PC-3 (cell line): ENCODE results near the gene PRAMEF5. TPM values are rescaled to one million over a fixed set of nuclear protein-coding genes. Genes with fewer than 3 reads are reported as not detected.
"Not testable (repeated sequence)": the region's sequence is repeated elsewhere in the genome, so short reads cannot be mapped to it uniquely, and the experiment has no call there.

ENCODE experiments used
- ATAC-seq: fragments of 200-7000 bp; cut with Tn5 transposase; 2 replicates; pipeline ENCODE4 v1.9.1; 2020; ENCODE audit warnings: mild to moderate bottlenecking, moderate library complexity
- BruUV-seq: library from RNA; stranded (reverse); fragments of 400-500 nt; replicated peaks from 2 replicates; lab custom pipeline; 2021; lab: Mats Ljungman, UMichigan
- CTCF ChIA-PET: fragments of 300-600 bp; sonication (Branson Sonifier 250); formaldehyde crosslinking; loops from one replicate; lab custom pipeline; 2022; ENCODE audit warnings: antibody characterized with exemption; lab: Charles Lee
- POLR2A ChIA-PET: fragments of 300-600 bp; sonication (Branson Sonifier 250); formaldehyde crosslinking; loops from one replicate; lab custom pipeline; 2022; ENCODE audit warnings: antibody characterized with exemption; ENCODE audit not compliant: unreplicated experiment; lab: Charles Lee
- DNase-seq: peaks from one replicate; pipeline ENCODE4 v3.0.0-alpha.2; 2015
- H2AFZ ChIP-seq: fragments of 300-600 bp; sonication (generic); 2 replicates; pipeline ENCODE4 v1.6.0; 2016; ENCODE audit warnings: antibody characterized with exemption, low read length
- H3F3A ChIP-seq: fragments of 300-600 bp; sonication (generic); one replicate; pipeline ENCODE4 v1.6.0; 2017; ENCODE audit warnings: antibody characterized with exemption, low read length, control low read depth, mild to moderate bottlenecking; ENCODE audit not compliant: unreplicated experiment
- H3K27ac ChIP-seq: fragments of 300-600 bp; sonication (generic); 2 replicates; pipeline ENCODE4 v1.5.1; 2016; ENCODE audit warnings: mild to moderate bottlenecking, low read length
- H3K27me3 ChIP-seq: fragments of 300-600 bp; sonication (generic); 2 replicates; pipeline ENCODE4 v1.6.1; 2016; ENCODE audit warnings: low read length, mixed read lengths
- H3K36me3 ChIP-seq: fragments of 300-600 bp; sonication (generic); 2 replicates; pipeline ENCODE4 v1.6.1; 2016; ENCODE audit warnings: low read depth, mixed run types, low read length, mixed read lengths
- H3K4me1 ChIP-seq: fragments of 300-600 bp; sonication (generic); 2 replicates; pipeline ENCODE4 v1.5.1; 2016; ENCODE audit warnings: low read length; ENCODE audit not compliant: insufficient read depth
- H3K4me2 ChIP-seq: fragments of 300-600 bp; sonication (generic); 2 replicates; pipeline ENCODE4 v1.6.0; 2016; ENCODE audit warnings: low read length
- H3K4me3 ChIP-seq: fragments of 300-600 bp; sonication (generic); 2 replicates; pipeline ENCODE4 v1.5.1; 2016; ENCODE audit warnings: mild to moderate bottlenecking, low read length, mixed read lengths
- H3K79me2 ChIP-seq: fragments of 300-600 bp; sonication (generic); 2 replicates; pipeline ENCODE4 v1.6.1; 2017; ENCODE audit warnings: low read length, mixed read lengths
- H3K9ac ChIP-seq: fragments of 300-600 bp; sonication (generic); 2 replicates; pipeline ENCODE4 v1.6.0; 2016; ENCODE audit warnings: mild to moderate bottlenecking, low read length
- H3K9me2 ChIP-seq: fragments of 300-600 bp; sonication (generic); replicated peaks from 2 replicates; pipeline ENCODE4 v1.6.1; 2016; ENCODE audit warnings: mixed run types, low read length, mixed read lengths
- H3K9me3 ChIP-seq: fragments of 300-600 bp; sonication (generic); 2 replicates; pipeline ENCODE4 v1.6.1; 2016; ENCODE audit warnings: low read length, mixed read lengths
- H4K20me1 ChIP-seq: fragments of 300-600 bp; sonication (generic); 2 replicates; pipeline ENCODE4 v1.6.1; 2016; ENCODE audit warnings: low read length, mixed read lengths
- intact Hi-C: fragments of 100-400 bp; cut with micrococcal nuclease; formaldehyde crosslinking; loops from 2 replicates; pipeline ENCODE4 v1.9.0; 2023
- total RNA-seq: library from RNA; depleted of rRNA; stranded (reverse); fragments of >200 nt; gene quantifications from 2 replicates; pipeline ENCODE4 v1.2.3, GENCODE V29; 2014

Gene PRAMEF5
- total RNA-seq, 1 experiment from 2014 or later: not detected

- H3K9ac ChIP-seq, H3K9me2 ChIP-seq, H3K9me3 ChIP-seq, H3K4me1 ChIP-seq, H2AFZ ChIP-seq, POLR2A ChIA-PET, CTCF ChIA-PET, BruUV-seq, intact Hi-C loops, H3K4me3 ChIP-seq, DNase-seq, H3K36me3 ChIP-seq, H3K4me2 ChIP-seq, H3K27ac ChIP-seq, H3K79me2 ChIP-seq, H3K27me3 ChIP-seq, H3F3A ChIP-seq, H4K20me1 ChIP-seq: not testable (repeated sequence)
- peak; percentile 70 for ATAC-seq
These were observed 11.1 kb downstream of the PRAMEF5 start for GRCh38 chr1:13265124-13265523.

GRCh38 chr1:13277016-13277415 lies 23.0 kb downstream of the PRAMEF5 start:
- H3K9ac ChIP-seq, DNase-seq, H4K20me1 ChIP-seq, intact Hi-C loops, H2AFZ ChIP-seq, H3F3A ChIP-seq, H3K9me2 ChIP-seq, H3K36me3 ChIP-seq, H3K27me3 ChIP-seq, H3K79me2 ChIP-seq, H3K4me1 ChIP-seq, BruUV-seq, H3K9me3 ChIP-seq, H3K4me3 ChIP-seq, H3K4me2 ChIP-seq, H3K27ac ChIP-seq, POLR2A ChIA-PET, CTCF ChIA-PET: not testable (repeated sequence)
- ATAC-seq: peak; percentile 33; the same call in 1 of the 2 replicates

GRCh38 chr1:13279617-13280016 lies 25.6 kb downstream of the PRAMEF5 start:
- H3K36me3 ChIP-seq, H3K27ac ChIP-seq, CTCF ChIA-PET, H4K20me1 ChIP-seq, H3K9me2 ChIP-seq, H3K79me2 ChIP-seq, H3F3A ChIP-seq, H3K4me3 ChIP-seq, H2AFZ ChIP-seq, POLR2A ChIA-PET, H3K9ac ChIP-seq, BruUV-seq, intact Hi-C loops, H3K27me3 ChIP-seq, H3K4me1 ChIP-seq, H3K9me3 ChIP-seq, H3K4me2 ChIP-seq: not testable (repeated sequence)
- DNase-seq (peak; percentile 2), ATAC-seq (peak; percentile 35; the same call in 1 of the 2 replicates)

- POLR2A ChIA-PET, H3K4me1 ChIP-seq, H3K9me2 ChIP-seq, H3K27me3 ChIP-seq, H4K20me1 ChIP-seq, ATAC-seq, H3K4me2 ChIP-seq, H2AFZ ChIP-seq, H3K9ac ChIP-seq, H3K36me3 ChIP-seq, BruUV-seq, H3K27ac ChIP-seq, H3F3A ChIP-seq, H3K9me3 ChIP-seq, CTCF ChIA-PET, H3K79me2 ChIP-seq, H3K4me3 ChIP-seq, DNase-seq, intact Hi-C loops: not testable (repeated sequence)
These were observed 31.0 kb downstream of the PRAMEF5 start, which contains the start of gene PRAMEF8 for GRCh38 chr1:13285037-13285436. Gene PRAMEF8 (minus strand): TSS chr1:13285137. CDS start chr1:13284091, 1,046 bp downstream.

DNA sequence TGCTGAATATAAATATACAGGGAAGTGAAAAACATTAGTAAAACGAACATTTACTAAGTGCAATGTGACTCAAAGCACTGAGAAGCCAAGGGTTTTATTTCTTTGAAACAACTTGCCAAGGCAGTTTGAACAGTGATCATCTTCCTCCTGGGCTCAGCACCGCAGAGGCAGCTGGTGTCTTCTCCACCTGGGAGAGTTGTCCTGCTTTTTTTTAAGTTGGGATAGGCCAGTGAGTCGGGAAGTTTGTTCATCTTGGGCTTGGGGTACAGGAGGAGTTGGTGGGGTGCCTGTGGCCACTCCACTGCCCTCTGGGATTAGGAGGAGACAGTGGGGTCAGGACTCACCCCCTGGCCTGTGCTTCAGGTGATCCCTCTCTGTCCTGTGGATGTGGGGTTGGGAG lies 35.0 kb downstream of the PRAMEF5 start:
- POLR2A ChIA-PET, ATAC-seq, CTCF ChIA-PET, H4K20me1 ChIP-seq, DNase-seq, H3K4me2 ChIP-seq, H3K36me3 ChIP-seq, H3K9ac ChIP-seq, BruUV-seq, H3K4me1 ChIP-seq, H3K9me3 ChIP-seq, H3K27ac ChIP-seq, H3K79me2 ChIP-seq, H3K27me3 ChIP-seq, H2AFZ ChIP-seq, intact Hi-C loops, H3K9me2 ChIP-seq, H3F3A ChIP-seq, H3K4me3 ChIP-seq: not testable (repeated sequence)

DNA sequence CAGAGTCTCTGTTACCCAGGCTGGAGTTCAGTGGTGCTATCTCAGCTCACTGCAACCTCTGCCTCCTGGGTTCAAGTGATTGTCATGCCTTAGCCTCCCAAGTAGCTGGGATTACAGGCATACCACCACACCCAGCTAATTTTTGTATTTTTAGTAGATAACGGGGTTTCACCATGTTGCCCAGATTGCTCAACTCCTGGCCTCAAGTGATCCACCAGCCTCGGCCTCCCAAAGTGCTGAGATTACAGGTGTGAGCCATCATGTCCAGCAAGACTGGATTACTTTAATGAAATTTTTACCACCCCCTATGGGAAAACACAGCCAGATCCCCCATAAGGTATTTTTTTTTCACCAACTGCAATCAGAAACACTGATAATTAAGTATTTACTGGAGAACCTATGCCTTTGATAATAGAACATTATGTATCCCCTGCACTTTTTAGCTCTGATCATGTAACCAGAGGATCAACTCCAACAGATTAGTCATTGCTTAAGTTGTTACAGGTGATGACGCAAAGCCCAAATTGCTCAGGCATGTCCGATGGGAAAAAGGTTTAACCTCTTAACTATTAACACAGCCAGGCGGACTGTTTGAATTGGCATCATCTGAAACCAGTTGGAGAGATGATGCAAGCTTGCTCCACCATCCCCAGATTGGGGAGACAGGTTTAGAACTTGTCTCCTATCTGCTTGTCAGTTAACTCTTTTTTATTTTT lies 43.4 kb downstream of the PRAMEF5 start:
- DNase-seq, POLR2A ChIA-PET, H3K9ac ChIP-seq, BruUV-seq, CTCF ChIA-PET, intact Hi-C loops, H3K9me3 ChIP-seq, H3K4me3 ChIP-seq, H2AFZ ChIP-seq, H3K9me2 ChIP-seq, H4K20me1 ChIP-seq, H3K4me1 ChIP-seq, H3K27me3 ChIP-seq, H3F3A ChIP-seq, H3K36me3 ChIP-seq, H3K27ac ChIP-seq, H3K4me2 ChIP-seq, ATAC-seq, H3K79me2 ChIP-seq: not testable (repeated sequence)
